ENCODE measurements around the gene C1orf167. TPM values are rescaled to one million over a fixed set of nuclear protein-coding genes. Genes with fewer than 3 reads are reported as not detected.

C1orf167 gene
- polyA plus RNA-seq, 1 experiment: 0.11 TPM

DNA sequence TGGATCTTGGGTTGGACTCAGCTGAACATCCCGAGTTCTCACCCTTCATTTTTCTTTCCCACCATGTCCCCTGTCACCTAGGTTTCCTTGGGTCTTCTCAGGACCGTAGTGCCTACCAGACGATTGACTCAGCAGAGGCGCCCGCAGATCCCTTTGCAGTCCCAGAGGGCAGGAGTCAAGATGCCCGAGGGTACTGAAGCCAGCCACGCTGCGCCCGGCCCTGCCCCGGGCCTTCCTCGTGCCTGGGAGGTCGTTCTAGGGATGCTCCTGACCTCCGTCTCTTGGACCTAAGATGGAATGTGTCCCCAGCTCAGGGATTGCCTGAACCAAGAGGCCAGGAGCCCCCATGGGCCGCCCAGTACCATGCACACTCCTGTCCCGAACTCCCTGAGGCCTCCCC is 12.0 kb upstream of the C1orf167 start:
- Histone ChIP-seq H3K4me3 (ENCODE audit: low read depth, low read length) (no peak overlapping the region), H3K27ac (ENCODE audit: low read depth, low read length) (no peak overlapping the region), H3K27me3 (ENCODE audit: control insufficient read depth, insufficient read depth, low read length) (no peaks in the 10 kb centered on the region), H3K9me3 (ENCODE audit: control insufficient read depth, insufficient read depth, low read length) (no peaks in the 10 kb centered on the region)
- ChIA-PET POLR2A (interaction anchor here (0.6 kb wide), 1 partner anchor 155 kb away, joined by 9 read pairs; no protein-coding TSS in a partner anchor), CTCF (interaction anchor here (0.5 to 1.3 kb wide), 3 partner anchors 13 to 197 kb away, joined by 4 read pairs; no protein-coding TSS in a partner anchor)
- no peak for DNase-seq (ENCODE audit: low read depth, low spot score)
- TF ChIP-seq, protein P1, sequence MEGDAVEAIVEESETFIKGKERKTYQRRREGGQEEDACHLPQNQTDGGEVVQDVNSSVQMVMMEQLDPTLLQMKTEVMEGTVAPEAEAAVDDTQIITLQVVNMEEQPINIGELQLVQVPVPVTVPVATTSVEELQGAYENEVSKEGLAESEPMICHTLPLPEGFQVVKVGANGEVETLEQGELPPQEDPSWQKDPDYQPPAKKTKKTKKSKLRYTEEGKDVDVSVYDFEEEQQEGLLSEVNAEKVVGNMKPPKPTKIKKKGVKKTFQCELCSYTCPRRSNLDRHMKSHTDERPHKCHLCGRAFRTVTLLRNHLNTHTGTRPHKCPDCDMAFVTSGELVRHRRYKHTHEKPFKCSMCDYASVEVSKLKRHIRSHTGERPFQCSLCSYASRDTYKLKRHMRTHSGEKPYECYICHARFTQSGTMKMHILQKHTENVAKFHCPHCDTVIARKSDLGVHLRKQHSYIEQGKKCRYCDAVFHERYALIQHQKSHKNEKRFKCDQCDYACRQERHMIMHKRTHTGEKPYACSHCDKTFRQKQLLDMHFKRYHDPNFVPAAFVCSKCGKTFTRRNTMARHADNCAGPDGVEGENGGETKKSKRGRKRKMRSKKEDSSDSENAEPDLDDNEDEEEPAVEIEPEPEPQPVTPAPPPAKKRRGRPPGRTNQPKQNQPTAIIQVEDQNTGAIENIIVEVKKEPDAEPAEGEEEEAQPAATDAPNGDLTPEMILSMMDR (IDR thresholded peaks at IDR 0.05; ENCODE audit: low read depth, low read length): no peak

DNA sequence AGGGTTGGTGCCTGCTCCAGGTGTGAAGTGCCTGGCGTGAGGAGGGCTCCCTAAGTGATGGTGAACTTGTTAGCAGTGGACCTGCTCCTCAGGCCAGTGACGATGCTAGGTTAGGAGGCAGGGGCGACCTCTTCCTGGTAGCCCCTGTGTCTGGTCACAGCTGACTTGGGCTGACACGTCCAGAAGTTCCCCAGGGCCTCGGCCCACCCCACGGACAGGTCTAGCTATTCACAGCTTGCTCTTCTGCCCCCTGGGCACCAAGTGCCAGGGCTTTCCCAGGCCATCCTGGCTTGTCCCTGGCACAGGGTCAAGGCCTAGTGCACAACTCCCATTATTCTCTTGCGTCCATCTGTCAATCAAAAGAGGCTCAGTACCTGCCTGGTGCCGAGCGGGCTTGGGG is 10.9 kb upstream of the C1orf167 start:
- CTCF ChIA-PET: no interaction called here
- Histone ChIP-seq H3K27ac (ENCODE audit: low read depth, low read length) (no peak overlapping the region), H3K4me3 (ENCODE audit: low read depth, low read length) (no peak overlapping the region), H3K9me3 (ENCODE audit: control insufficient read depth, insufficient read depth, low read length) (no peaks in the 10 kb centered on the region), H3K27me3 (ENCODE audit: control insufficient read depth, insufficient read depth, low read length) (peaks cover 3% of the 10 kb centered on the region)
- POLR2A ChIA-PET: no interaction called here
- TF ChIP-seq, protein P1 (IDR thresholded peaks at IDR 0.05; ENCODE audit: low read depth, low read length): no peak
- DNase-seq (ENCODE audit: low read depth, low spot score): no peak

DNA sequence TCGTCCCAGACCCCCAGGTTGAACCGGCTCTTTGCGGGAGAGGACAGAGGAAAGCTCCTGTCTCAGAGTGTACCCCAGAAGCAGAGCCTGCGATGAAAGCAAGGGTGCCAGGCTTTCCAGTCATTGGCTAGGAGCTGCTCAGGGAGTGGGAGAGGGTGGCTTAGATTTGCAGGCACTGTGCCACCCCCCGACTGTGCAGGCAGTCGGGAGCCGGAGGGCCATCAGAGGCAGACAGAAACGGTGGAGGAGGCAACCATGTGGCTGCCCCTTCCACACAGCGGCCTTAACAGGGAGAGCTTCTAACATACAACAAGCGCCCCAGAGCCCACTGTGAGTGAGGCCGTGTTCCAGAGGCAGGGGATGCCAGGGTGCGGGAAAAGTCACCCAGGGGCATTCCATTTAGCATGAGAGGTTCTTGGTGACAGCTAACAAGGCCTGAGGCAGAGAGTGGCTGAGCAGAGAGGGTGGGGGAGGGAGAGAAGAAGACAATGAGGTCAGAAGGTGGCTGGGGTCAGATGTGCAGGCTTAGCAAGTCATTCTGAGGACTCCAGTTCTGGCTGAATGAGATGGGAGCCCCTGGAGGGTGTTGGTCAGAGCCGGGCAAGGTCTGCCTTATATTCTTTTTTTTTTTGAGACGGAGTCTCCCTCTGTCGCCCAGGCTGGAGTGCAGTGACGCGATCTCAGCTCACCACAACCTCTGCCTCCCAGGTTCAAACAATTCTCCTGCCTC is 9.5 kb upstream of the C1orf167 start:
- POLR2A ChIA-PET: interaction anchor here (0.7 kb wide), 1 partner anchor 35 kb away, joined by 3 read pairs; no protein-coding TSS in a partner anchor
- CTCF ChIA-PET: no interaction called here

DNA sequence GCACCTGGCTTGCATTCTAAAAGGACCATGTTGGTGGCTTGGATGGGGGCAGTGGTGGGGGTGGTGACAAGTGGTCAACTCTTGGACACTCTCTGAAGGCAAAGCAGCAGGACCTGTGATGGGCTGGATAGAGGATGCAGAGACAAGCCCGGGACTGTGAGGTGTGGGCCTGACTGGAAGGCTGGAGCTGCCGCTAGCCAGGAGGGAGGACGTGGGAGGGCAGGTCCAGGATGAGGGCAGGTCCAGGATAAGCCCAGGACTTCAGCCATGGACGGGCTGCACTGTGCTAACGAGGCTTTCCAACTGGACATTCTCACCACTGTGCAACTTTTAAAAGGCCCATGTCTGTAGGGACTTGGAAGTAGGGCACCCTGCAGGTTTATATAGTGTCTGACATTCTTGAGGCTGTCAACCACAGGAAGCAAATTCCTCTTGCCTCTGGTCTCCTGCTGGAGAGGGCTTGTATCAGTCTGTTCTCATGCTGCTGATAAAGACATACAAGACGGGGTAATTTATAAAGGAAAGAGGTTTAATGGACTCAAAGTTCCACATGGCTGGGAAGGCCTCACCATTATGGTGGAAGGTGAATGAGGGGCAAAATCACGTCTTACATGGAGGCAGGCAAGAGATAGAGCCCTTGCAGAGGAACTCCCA is 8.3 kb upstream of the C1orf167 start:
- no peak for DNase-seq (ENCODE audit: low read depth, low spot score)
- Histone ChIP-seq H3K27ac (ENCODE audit: low read depth, low read length) (no peak overlapping the region), H3K4me3 (ENCODE audit: low read depth, low read length) (no peak overlapping the region), H3K27me3 (ENCODE audit: control insufficient read depth, insufficient read depth, low read length) (peaks cover 6% of the 10 kb centered on the region), H3K9me3 (ENCODE audit: control insufficient read depth, insufficient read depth, low read length) (no peaks in the 10 kb centered on the region)
- POLR2A ChIA-PET: no interaction called here
- TF ChIP-seq, protein P1 (IDR thresholded peaks at IDR 0.05; ENCODE audit: low read depth, low read length): no peak
- CTCF ChIA-PET: interaction anchor here (0.6 to 0.8 kb wide), 2 partner anchors 34 to 43 kb away, joined by 3 read pairs; no protein-coding TSS in a partner anchor

More for the DNA sequence above, 9.5 kb upstream of the C1orf167 start:
- H3K9me3 ChIP-seq (ENCODE audit: control insufficient read depth, insufficient read depth, low read length): no peaks in the 10 kb centered on the region
- no peak overlapping the region for H3K4me3 ChIP-seq (ENCODE audit: low read depth, low read length)
- no peak for DNase-seq (ENCODE audit: low read depth, low spot score)
- TF ChIP-seq, protein P1 (IDR thresholded peaks at IDR 0.05; ENCODE audit: low read depth, low read length): no peak
- no peak overlapping the region for H3K27ac ChIP-seq (ENCODE audit: low read depth, low read length)
- peaks cover 6% of the 10 kb centered on the region for H3K27me3 ChIP-seq (ENCODE audit: control insufficient read depth, insufficient read depth, low read length)

DNA sequence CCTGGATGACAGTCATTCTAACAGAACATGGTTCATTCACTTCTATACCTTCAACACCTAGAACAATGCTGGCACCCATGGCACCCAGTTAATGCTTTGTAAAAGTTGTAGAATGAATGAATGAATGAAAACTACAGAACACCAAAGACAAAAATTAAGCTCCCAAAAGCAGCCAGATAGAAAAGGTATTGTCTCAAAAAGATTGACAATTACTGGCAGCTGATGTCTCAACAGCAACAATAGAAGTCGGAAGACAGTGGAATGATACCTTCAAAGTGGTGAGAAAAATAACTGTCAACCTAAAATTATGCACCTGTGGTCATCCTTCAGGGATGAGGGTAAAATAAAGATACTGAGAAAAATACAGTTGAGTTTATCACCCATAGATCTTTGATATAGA is 4.9 kb upstream of the C1orf167 start:
- ChIA-PET POLR2A (no interaction called here), CTCF (no interaction called here)
- TF ChIP-seq, protein P1 (IDR thresholded peaks at IDR 0.05; ENCODE audit: low read depth, low read length): no peak
- Histone ChIP-seq H3K4me3 (ENCODE audit: low read depth, low read length) (no peak overlapping the region), H3K9me3 (ENCODE audit: control insufficient read depth, insufficient read depth, low read length) (no peaks in the 10 kb centered on the region; the same call in 1 of the 2 replicates), H3K27ac (ENCODE audit: low read depth, low read length) (no peak overlapping the region), H3K27me3 (ENCODE audit: control insufficient read depth, insufficient read depth, low read length) (peaks cover 13% of the 10 kb centered on the region)
- no peak for DNase-seq (ENCODE audit: low read depth, low spot score)
